Measurements from ENCODE around the gene TIRAP.

TIRAP gene

DNA sequence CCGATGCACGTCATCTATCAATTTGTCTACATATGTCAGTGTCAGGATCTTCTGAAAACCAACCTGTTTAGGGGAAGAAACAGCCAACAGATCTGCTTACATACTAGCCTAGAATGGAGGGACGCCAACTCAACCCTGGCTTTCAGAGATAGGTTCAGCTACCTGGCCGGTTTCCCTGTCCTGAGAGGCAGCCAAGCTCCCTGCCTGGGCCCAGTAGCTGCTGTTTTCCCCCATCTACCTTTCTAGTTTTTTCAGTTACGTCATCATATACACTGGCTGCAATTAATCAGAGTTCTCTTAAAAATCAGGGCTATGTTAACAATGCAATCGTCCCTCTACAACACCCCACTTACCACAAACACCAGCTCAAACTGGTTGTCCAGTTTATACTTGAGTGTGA, 15.2 kb upstream of the TIRAP start:
- TF ChIP-seq CTCF (IDR thresholded peaks at IDR 0.05): no peak
- Mint-ChIP-seq H3K36me3 (ENCODE audit: low read depth) (peaks cover 50% of the 10 kb centered on the region), H3K9me3 (no peaks in the 10 kb centered on the region), H3K4me1 (peaks cover 31% of the 10 kb centered on the region), H3K27me3 (ENCODE audit: low read depth, poor library complexity) (no peaks in the 10 kb centered on the region), H3K4me3 (peak overlapping the region; percentile 95), H3K27ac (peak overlapping the region; percentile 100)
- no peak for DNase-seq

GRCh38 chr11:126268361-126268707, 14.6 kb upstream of the TIRAP start:
- H3K4me1 Mint-ChIP-seq: peaks cover 31% of the 10 kb centered on the region
- DNase-seq: peak; percentile 52
- H3K27me3 Mint-ChIP-seq (ENCODE audit: low read depth, poor library complexity): no peaks in the 10 kb centered on the region
- H3K27ac Mint-ChIP-seq: peak overlapping the region; percentile 100
- peak overlapping the region; percentile 95 for H3K4me3 Mint-ChIP-seq
- no peak for TF ChIP-seq CTCF (IDR thresholded peaks at IDR 0.05)
- no peaks in the 10 kb centered on the region for H3K9me3 Mint-ChIP-seq
- peaks cover 50% of the 10 kb centered on the region for H3K36me3 Mint-ChIP-seq (ENCODE audit: low read depth)

DNA sequence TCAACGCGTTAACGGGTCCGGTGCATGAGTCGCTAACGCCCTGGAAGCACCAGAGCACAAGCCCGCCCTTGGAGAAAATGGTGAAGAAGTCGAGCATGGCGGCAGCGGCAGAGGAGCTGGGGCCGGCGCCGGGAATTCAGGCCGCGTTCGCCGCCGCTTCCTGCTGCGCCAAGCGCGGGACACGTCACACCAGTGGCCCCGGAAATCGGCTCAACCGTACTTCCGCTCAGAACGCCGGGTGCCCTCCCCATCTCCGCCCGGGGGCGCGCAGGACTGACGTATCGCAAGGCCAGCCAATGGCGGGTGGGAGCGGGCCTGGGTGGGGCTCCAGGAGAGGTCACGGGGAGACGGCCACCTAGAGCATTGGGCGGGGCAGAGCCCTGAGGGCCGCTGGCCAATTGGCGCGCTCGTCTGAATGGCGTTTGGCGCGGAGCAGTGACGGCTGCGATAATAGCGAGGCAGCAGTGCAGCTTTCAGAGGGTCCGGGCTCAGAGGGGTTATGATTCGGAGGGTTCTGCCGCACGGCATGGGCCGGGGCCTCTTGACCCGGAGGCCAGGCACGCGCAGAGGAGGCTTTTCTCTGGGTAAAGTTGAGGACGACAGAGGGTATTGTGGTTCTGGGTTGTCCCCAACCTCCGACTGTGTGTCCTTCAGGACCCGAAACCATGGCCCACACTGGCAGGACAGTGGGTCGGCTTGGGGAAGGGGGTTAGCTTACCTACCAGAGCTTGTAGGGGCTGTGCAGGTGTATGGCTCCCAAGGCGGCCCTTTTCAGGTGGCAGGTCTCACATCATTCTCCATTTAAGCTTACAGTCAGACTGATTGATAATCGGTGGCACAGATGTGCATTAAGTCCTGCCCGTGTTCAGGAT, 13.9 kb upstream of the TIRAP start, which contains the start of the genes FOXRED1 and SRPRA:
Gene FOXRED1, plus strand, starts transcription at position 447 of the 872 bp plus-strand sequence. Its CDS starts 53 bp downstream, at position 500.
Gene SRPRA, minus strand, starts transcription at position 188 of the 872 bp plus-strand sequence. Its CDS starts 91 bp downstream, at position 97.
- H3K27ac Mint-ChIP-seq: peak within 1 kb of the TSS; percentile 100
- DNase-seq: peak; percentile 99
- H3K4me3 Mint-ChIP-seq: peak within 1 kb of the TSS; percentile 95
- H3K27me3 Mint-ChIP-seq (ENCODE audit: low read depth, poor library complexity): no peaks in the 10 kb centered on the region
- TF ChIP-seq CTCF (IDR thresholded peaks at IDR 0.05): no peak
- H3K36me3 Mint-ChIP-seq (ENCODE audit: low read depth): peaks cover 49% of the 10 kb centered on the region
- peaks cover 31% of the 10 kb centered on the region for H3K4me1 Mint-ChIP-seq
- H3K9me3 Mint-ChIP-seq: no peaks in the 10 kb centered on the region

DNA sequence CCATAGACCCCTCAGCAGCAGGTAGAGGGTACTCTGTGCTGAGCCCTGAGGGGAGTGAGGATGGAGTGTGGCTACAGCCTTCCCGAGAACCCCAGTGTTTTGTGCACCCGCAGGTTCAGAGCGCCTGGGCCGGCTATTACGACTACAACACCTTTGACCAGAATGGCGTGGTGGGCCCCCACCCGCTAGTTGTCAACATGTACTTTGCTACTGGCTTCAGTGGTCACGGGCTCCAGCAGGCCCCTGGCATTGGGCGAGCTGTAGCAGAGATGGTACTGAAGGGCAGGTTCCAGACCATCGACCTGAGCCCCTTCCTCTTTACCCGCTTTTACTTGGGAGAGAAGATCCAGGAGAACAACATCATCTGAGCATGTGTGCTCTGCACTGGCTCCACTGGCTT, 5.6 kb upstream of the TIRAP start:
- Mint-ChIP-seq H3K4me3 (no peak overlapping the region), H3K36me3 (ENCODE audit: low read depth) (peaks cover 47% of the 10 kb centered on the region), H3K27ac (no peak overlapping the region), H3K9me3 (no peaks in the 10 kb centered on the region), H3K4me1 (peaks cover 24% of the 10 kb centered on the region), H3K27me3 (ENCODE audit: low read depth, poor library complexity) (no peaks in the 10 kb centered on the region)
- no peak for DNase-seq
- TF ChIP-seq CTCF (IDR thresholded peaks at IDR 0.05): no peak

- TF ChIP-seq CTCF (IDR thresholded peaks at IDR 0.05): no peak
- Mint-ChIP-seq H3K4me1 (peaks cover 28% of the 10 kb centered on the region), H3K27me3 (ENCODE audit: low read depth, poor library complexity) (no peaks in the 10 kb centered on the region), H3K27ac (peak overlapping the region; percentile 65), H3K36me3 (ENCODE audit: low read depth) (peaks cover 43% of the 10 kb centered on the region), H3K9me3 (no peaks in the 10 kb centered on the region), H3K4me3 (no peak overlapping the region)
- DNase-seq: no peak
Observed at GRCh38 chr11:126277780-126278179, 5.1 kb upstream of the TIRAP start.

DNA sequence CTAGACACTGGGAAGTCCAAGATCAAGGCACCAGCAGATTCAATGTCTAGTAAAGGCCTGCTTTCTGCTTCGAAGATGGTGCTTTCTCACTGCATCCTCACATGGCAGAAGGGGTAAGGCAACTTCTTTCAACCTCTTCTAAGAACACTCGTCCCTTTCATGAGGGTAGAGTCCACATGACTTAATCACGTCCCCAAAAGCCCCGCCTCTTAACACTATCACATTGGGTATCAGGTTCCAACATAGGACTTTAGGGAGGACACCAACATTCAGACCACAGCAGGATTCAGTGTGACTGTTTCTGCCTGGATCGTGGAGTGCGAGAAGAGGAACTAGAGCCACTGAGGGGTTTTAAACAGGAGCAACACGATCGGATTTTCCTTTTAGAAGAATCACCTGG, 3.7 kb upstream of the TIRAP start:
- no peak overlapping the region for H3K4me3 Mint-ChIP-seq
- H3K27ac Mint-ChIP-seq: peak overlapping the region; percentile 20
- H3K27me3 Mint-ChIP-seq (ENCODE audit: low read depth, poor library complexity): no peaks in the 10 kb centered on the region
- peaks cover 34% of the 10 kb centered on the region for H3K4me1 Mint-ChIP-seq
- TF ChIP-seq CTCF (IDR thresholded peaks at IDR 0.05): no peak
- H3K9me3 Mint-ChIP-seq: no peaks in the 10 kb centered on the region
- no peak for DNase-seq
- H3K36me3 Mint-ChIP-seq (ENCODE audit: low read depth): peaks cover 30% of the 10 kb centered on the region
